Measurements from ENCODE around the gene NKAIN4.

The NKAIN4 gene

DNA sequence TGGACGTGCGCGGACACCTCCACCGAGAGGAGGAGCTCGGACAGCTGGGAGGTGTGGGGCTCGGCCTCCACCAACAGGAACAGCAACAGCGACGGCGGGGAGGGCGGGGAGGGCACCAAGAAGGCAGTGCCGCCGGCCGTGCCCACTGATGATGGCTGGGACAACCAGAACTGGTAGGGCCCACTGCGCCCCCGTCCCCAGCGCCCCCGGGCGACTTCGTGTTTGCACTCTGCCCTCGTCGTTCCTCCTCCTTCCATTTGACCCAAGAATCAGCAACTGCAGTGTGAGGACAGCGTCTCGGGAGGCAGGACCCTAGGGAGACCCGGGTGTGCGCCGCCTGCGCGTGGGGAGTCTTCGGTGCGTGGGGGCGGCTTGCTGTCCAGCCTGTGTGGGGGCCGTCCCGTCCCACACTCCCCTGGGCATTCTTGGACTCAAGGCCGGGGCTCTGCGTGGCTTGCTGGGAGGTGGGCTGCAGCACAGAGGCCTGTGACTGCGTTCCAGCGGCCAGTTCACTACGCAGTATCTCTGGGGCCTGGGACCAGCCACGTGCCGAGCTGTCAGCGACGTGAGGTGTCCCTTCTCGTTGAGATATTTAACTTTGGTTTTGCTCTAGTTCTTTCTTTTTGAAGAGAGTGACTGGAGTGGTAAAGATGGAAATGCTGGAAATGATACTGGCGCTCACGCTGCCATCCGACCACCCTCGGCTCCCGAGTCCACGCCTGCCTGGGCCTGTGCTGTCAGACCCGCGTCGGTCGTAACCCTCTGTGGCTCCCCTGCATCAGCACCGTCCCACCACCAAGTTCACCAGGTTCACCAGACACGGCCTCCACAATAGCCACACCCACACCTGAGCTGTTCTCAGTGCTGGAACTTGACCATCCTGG is 33.7 kb upstream of the NKAIN4 start:
- no peak for FAIRE-seq

DNA sequence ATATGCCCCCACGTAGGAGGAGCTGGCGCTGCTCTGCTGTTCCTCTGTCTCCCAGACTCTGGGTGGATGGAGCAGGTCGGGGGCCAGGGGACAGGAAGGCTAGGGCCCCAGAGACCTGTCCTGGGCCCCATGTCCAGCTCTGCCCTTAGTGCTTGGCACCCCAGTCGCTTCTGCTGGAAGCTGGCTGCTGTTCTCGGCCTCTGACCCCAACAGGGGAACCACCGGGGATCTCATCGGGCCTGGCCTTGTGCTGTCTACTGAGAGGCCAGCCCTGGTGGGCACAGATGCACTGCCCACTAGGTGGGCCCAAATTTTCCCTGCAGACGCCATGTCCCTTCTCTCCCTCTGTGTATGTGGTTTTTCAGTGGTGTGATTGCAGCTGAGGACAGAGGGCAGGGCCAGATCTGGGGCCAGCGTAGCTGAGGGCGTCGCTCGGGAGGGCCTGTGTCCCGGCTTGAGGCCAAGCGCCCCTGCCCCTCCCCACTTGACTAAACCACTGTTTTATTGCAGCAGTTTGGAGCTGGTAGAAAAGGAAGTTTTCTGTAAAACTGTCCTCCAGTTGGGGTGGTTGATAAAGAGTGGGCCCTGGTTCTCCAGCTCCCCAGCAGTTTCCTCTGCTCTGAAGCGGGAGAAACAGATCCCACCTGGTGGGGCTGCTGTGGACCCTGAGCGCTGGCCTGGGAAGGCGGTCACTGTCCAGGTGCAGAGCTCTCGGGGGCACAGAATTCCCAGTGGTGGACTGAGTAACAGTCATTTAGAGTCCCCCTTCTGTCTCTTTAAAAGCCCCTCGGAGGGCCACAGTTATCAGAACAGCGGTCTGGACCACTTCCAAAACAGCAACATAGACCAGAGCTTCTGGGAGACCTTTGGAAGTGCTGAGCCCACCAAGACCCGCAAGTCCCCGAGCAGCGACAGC is 32.8 kb upstream of the NKAIN4 start:
- no peak for FAIRE-seq

DNA sequence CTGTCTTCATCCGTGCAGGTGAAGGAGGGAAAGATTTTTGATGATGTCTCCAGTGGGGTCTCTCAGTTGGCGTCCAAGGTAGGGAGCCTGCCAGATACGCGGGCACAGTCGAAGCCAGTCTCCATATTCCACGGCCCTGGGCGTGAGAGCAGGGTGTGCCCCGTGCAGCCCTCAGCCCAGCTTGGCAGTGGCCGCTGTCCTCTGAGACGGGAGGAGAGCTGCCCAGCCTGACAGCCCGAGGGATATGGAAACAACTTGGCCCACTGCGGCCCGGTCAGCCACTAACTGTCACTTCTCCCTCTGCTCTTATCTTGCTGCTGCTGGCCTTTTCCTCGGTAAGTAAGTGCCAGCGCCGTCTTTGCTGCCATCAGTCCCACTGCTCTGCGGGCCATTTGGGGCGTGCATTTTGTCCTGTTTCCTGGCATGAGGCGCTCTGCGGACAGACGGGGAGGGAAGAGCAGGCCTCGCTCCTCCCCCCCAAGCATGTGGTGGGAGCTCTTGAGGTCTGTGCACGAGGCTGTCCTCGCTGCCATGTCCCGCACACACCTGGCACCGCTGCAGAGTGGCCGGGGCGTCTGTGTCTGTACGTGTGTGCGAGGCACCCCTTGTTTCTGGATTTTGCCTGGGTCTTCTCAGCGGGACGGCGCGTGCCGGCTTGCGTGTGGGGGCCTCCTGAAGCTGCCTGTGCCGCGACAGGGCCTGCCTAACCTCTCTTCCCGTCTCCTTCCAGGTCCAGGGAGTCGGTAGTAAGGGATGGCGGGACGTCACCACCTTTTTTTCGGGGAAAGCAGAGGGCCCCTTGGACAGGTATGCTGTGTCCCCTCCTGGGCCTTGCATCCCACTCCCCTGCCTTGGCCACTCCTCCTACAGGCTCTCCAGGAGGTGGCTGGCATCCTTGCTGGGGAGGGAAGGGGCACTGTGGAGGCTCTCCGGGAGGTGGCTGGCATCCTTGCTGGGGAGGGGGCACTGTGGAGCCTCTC is 31.7 kb upstream of the NKAIN4 start:
- FAIRE-seq = no peak

DNA sequence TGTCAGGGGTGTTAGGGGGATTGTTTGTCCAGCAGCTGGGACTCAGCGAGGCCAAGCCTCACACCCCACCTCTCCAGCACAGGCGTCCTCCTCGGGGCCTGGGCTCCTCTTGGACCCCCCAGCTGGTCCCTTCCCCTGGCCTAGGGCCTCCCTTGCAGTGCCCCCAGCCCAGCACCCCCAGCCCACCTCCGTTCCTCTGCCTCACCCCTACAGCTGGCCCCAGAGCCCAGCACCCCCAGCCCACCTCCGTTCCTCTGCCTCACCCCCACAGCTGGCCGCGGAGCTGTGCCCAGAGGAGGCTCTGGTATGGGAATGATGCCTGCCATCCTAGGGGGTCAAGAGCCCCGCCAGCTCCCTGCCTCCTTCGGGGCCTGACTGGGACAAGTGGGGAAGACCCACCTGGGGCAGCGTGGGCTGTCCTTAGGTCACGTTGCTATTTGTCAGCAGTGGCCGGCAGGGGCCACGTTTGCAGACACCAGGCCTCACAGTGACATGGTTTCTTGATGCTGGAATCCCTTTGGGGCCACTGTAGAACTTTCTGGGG is 30.8 kb upstream of the NKAIN4 start:
- no peak for FAIRE-seq

DNA sequence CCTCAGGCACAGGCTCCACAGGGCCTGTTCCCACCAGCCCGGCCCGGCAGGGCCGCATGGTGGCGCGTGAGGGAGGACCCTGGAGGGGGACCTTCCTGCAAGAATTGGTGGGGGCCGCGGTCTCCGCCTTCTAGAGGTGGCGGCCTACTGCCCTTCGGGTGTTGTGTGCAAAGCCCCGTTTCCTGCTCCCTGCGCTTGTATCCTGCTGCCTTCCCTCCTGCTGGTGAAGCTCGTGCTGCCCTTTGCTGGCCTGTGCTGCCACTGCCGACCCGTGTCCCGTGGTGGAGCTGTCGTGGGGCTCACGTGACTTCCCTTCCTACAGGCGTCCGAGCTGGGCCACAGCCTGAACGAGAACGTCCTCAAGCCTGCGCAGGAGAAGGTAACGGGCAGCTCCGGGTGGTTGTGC is 30.3 kb upstream of the NKAIN4 start:
- FAIRE-seq = no peak

DNA sequence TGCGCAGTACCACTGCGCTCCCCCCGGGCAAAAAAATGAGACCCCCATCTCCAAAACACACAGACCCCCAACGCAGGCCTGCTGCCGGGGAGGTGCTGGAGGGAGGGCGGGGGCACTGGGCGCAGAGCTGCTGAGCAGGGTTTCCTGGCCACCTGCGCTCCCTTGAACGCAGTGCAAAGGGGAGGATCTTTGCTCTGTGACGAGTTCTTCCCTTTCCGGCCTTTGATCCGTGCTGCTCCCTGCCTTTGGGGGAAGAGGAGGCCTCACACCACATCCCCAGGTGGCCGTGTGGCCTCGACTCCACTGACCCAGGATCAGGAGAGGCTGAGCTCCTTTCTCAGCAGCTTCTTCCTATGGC is 29.8 kb upstream of the NKAIN4 start:
- FAIRE-seq = no peak

DNA sequence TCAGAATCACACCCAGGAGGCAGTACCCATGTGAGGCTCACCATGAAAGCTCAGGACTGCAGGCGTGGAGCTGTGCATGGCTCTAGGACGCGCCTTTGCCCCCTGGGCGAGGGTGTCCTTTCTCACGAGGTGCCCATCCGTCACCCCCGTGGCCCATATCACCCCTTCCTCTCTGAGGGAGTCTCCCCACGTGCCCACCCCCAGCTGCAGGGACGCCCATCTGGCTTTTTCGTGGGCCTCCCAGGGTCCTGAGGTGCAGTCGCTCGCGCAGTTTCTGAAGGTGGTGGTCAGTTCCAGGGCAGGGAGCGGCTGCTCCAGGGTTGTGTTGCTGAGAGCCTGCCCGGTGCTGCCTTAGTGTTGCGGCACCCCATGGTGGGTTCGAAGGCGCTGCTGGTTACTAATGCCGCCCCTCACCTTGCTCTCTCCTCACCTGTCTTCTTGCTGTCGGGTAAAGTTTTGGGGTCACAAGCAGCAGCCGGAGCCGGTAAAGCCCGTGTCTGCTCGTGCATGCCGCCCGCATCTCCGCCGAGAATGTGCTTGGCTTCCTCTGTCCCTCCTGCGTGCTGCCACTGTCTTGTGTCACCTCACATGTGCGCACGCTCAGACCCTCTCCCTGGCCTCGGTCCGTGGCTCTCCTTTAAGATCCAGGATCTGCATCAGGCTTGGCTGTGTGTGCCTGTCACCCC is 29.3 kb upstream of the NKAIN4 start:
- no peak for FAIRE-seq

DNA sequence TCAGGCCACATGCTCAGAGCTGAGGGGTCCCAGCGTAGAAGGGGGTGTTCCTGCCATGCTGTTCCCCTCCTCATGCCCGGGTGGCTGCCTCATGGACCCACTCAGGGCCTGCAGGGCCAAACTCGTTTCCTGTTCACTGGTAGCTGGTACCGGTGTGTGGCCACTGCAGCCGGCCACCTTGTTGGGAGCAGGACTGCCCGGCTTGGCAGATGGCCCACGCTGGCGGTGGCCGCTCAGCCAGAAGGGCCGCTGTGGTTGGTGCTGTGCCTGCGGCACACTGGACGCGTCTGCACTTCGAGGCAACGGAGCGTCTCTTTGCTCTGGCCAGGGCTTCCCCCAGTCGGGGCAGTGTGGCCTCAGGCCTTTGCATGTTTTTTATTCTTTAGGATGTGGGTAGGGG is 28.7 kb upstream of the NKAIN4 start:
- FAIRE-seq = no peak

DNA sequence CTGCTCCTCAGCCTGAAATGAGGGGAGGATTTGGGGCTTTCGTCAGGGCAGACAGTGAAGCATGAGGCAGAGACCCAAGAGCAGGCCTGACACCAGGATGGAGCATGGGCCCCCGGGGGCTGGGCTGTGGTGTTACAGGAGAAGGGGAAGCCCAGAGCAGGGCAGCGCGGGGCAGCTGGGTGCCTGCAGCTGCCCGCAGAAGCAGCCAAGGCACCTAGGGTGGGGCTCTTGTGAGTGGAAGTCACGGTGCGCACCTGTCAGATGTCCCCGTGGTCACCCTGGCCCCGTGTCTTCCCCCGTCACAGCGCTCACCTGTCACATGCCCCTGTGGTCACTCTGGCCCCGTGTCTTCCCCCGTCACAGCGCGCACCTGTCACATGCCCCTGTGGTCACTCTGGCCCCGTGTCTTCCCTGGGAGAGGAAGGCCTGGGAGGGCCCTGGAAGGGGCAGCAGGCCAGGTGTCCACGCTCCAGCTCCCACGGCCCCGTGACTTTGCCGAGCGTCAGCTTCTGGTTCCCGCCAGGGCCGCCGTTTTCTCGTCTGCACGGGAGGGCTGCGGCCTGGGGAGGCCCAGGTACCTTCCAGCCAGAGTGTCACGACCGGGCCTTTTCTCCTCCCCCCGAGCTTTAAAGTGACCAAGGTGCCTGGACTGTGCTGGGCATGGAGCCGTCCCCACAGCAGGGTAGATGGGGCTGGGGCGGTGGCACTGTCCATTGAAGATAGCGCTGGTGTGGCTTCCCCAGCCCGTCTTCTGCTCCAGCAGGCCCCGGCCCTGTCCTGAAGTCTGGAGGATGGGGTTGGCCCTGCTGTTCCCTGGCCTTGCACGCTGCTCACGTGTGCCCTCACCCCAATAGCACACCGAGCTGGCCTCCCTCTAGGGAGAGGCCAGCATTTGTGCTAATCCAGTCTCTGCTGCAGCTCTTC is 27.7 kb upstream of the NKAIN4 start:
- no peak for FAIRE-seq

DNA sequence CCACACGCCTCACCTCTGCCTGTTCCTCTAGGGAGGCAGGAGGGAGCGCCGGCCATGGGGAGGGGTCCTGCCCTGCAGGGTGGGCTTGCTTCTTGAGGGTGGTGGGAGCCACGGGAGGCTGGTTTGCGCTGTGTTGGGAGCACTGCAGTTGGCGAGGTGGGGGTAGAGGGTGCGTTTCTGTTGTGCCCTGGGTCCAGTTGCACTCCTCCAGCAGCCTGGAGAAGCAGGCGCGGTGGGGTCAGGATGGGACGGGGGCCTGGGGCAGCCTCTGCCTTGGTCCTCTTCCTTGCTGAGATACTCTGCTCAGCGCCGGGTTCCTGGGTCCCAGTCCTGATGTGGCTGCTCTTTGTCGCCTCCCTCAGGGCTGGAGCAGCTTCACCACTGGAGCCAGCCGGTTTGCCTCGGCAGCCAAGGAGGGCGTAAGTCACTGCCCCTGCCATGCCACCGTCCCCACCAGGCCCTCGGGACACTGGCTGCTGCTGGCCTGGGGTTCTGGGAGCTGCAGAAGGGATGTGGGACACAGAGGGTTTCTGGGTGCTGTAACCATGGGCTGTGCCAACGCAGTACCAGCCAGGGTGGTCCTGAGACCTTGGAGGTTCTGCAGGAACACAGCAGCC is 26.8 kb upstream of the NKAIN4 start:
- no peak for FAIRE-seq

DNA sequence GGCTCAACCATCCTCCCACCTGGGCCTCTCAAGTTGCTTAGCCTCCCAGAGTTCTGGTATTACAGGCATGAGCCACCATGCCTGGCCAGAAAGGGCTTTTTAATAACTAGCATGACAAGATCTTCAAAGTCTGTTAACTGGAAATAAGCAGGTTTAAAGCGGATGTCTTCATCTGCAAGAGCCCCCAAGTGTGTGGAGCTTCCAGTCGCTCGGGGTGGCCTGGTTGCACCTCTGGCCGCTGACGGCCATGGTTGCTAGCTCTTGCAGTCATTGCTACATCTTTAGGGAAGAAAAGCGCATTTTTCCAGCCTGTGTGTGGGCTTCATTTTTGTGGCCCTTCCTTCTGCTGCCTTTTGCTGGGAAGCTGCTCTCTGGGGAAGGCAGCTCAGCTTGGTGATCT is 26.1 kb upstream of the NKAIN4 start:
- no peak for FAIRE-seq

DNA sequence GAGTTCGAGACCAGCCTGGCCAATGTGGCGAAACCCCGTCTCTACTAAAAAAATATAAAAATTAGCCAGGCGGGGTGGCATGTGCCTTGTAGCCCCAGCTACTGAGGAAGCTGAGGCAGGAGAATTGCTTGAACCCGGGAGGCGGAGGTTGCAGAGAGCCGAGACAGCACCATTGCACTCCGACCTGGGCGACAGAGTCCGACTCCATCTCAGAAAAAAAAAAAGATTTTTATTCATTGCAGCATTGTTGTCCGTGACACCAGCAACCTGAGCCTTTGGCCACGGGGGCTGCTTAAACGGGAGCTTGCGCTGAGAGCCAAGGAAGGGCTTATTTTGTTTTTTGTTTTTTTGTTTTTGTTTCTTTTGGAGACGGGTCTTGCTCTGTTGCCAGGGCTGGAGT is 25.7 kb upstream of the NKAIN4 start:
- FAIRE-seq = no peak

DNA sequence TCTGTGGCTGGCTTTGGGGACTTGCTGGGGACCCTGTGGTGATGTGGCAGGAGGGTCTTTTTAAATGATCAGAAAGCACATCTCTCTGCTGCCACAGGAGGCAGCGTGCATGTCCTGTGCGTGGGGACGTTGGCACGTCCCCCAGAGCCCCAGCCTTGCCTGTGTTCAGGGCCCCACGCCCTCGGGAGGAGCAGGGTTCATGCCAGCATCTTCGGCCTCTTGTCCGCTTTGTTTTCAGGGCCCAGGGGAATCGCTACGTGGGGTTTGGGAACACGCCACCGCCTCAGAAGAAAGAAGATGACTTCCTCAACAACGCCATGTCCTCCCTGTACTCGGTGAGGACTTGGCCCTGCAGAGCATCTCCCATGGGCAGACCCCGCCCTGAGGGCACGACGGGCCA is 24.4 kb upstream of the NKAIN4 start:
- FAIRE-seq = no peak

DNA sequence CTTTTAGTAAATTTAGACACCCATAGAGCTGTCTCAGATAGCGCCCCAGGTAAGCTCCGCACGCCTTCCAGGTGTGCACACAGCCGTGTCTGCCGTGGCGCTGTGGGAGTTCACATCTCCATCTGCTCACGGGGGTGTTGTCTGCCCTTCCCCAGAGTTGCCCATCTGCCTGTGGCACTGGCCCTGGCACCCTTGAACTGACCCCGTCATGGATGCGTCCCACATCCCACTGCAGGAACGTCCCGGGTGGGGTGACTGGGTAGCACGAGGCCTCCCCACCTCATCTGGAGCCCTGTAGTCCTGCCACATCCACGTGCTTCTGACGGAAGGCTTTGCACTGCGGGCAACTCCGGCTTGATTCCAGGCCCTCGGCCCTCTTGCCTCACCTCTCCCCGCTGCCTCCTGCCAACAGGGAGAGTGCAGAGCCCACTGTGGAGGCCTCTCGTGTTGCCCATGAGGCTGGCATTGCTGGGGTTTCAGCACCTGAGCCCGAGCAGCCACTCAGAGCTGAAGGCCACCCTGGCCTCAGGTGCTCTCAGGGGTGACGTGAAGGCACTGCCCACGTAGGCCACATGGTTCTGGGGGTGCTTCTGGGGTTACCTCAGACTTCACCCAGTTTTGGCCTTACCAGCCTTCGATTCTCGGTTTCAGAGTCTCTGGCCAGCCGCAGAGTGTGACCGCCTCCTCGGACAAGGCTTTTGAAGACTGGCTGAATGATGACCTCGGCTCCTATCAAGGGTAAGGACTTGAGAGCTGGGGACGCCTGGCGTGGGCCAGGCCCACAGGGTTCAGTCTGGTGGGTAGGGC is 23.4 kb upstream of the NKAIN4 start:
- FAIRE-seq = no peak

DNA sequence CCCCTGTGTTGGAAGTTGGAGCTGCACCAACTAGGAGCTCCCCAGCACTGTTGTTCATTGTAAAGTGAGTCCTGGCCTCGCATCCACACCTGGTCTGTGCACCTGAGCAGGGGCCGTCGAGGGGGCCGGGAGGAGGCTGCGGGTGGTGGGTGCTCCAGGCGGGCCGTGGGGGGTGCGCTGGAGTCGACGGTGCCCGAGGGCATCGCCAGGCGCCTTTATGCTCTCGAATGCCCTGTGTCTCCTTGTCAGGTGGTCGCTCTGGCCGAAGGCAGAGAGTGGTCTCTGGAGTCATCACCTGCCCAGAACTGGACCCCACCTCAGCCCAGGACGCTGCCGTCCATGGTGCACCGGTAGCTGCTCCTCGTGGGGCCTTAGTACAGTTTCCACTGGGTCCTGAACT is 22.7 kb upstream of the NKAIN4 start:
- FAIRE-seq = no peak

DNA sequence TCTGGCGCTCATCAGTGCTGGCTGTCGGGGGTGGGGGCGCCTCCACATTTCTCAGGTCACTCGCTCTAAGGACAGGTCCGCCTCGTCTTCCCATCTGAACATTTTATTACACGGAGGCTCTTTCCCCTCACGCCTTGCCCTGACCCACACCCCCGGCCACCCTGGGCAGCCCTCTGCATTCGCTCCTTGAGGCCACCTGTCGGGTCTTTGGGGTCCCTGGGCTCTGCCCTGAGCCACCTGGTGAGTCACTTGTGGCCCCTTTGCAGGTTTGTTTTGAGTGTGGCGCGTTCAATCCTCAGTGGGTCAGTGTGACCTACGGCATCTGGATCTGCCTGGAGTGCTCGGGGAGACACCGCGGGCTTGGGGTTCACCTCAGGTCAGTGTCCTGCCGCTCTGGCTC is 21.6 kb upstream of the NKAIN4 start:
- no peak for FAIRE-seq

DNA sequence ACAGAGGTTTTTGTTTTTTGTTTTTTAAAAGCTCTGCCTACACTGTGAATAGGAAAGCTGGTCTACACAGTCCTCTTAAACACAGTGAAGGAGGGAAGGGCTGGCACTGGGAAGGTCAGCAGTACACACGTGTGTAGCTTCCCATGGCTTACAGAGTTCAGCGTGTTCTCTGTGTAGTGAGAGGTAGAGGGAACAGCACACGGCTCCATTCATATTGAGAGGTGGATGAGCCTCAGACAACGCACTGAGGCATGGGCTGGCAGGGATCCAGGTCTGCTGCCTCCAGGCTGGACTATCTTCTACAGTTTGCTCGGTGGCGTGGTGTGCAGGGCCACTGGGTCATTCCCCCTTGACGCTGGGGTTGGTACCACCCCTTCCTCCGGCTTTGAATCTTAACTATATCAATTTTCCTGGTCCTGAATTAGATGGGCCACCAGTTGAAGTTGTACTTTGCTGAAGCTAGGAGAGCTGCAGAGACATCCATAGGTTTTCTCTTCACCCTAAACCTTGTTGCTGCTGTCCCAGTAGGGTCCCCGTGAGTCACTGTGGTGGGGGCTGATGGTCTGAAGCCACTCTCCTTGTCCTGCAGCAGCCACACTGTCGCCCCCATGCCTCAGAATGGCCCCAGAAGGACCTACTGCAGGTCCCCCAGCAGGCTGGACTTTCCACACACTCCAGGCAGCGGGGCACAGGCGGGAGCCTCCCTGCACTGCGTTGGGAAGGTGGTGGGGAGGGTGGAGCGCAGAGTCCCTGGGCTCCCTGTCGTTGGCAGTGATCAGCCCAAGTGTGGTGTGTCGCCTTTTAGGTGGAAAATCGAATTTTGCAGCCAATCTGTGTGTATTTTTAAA is 20.3 kb upstream of the NKAIN4 start:
- no peak for FAIRE-seq

DNA sequence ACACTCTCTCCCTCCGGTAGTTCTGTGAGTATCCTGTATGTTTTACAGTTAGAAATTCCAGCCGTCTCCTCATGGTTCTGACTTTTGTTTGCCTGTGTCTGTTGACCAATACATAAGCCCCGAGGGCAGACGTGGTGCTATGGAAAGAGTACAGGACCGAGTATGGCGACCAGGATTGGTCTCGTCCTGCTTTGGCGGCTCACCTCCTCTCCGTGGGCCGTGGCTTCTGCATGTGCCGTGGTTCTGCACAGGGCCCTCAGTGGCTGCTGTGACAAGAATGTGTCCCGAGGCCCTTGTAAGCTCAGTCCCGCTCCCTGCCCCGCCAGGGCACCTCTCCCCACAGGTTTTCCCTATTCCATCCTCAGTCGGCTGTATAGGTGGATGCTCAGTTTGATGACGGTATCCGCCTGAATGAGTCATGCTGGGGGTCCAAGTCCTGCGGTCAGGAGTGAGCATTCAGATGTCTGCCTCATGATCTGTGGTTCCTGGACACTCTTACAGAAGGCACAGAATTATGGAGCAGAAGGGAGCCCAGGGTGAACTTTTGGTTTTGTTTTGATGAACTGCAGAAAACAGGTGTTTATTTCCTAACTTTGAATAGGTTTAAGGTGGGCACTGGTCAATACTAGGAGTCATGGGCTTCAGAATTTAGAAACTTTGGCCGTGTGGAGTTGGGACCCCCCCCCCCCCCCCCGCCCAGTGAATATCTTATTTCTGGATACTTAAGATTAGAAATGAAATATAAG is 19.5 kb upstream of the NKAIN4 start:
- no peak for FAIRE-seq
